ENCODE data around the gene HAPLN1. TPM values are rescaled to one million over a fixed set of nuclear protein-coding genes. Genes with fewer than 3 reads are reported as not detected.
A peak's percentile ranks its signal among the peaks of the same experiment; 100 is the strongest.

HAPLN1 gene
- total and polyA plus RNA-seq, 11 donors = 0.07 to 2.2 (median 1.0) TPM; not detected in 2

DNA sequence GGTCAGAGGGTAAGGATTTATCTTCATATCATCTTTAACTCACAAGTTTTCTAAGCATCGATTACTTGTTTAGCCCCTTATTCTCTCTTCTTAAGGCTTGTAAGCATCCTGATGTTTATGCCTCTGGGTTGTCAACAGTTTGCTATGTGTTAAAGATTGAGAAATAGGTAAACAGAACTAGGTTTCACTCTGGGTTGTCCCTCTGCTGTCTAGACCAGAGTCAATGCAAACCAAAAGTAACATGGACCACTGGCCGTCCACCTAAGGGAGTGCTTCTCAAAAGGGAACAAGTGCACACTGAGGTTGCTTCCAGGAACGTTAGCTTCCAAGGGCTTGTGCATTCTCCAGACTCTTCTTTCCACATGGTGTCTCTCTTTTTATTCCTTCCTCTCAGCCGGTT is 39.9 kb upstream of the HAPLN1 start:
- H3K27ac ChIP-seq = no peak overlapping the region
- H3K4me3 ChIP-seq = no peak overlapping the region
- no peak for ATAC-seq
- H3K4me1 ChIP-seq = no peaks in the 10 kb centered on the region
- H3K9me3 ChIP-seq = peaks cover 0 to 4% (median 0%) of the 10 kb centered on the region in 12 donors
- no peaks in the 10 kb centered on the region for H3K36me3 ChIP-seq
- no peaks in the 10 kb centered on the region for H3K27me3 ChIP-seq
- 74 to 86% (median 79%) methylated on average over 4 of the region's 4 CpGs for WGBS, 4 donors
- no peak for DNase-seq
- TF ChIP-seq, protein P1, sequence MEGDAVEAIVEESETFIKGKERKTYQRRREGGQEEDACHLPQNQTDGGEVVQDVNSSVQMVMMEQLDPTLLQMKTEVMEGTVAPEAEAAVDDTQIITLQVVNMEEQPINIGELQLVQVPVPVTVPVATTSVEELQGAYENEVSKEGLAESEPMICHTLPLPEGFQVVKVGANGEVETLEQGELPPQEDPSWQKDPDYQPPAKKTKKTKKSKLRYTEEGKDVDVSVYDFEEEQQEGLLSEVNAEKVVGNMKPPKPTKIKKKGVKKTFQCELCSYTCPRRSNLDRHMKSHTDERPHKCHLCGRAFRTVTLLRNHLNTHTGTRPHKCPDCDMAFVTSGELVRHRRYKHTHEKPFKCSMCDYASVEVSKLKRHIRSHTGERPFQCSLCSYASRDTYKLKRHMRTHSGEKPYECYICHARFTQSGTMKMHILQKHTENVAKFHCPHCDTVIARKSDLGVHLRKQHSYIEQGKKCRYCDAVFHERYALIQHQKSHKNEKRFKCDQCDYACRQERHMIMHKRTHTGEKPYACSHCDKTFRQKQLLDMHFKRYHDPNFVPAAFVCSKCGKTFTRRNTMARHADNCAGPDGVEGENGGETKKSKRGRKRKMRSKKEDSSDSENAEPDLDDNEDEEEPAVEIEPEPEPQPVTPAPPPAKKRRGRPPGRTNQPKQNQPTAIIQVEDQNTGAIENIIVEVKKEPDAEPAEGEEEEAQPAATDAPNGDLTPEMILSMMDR (IDR thresholded peaks at IDR 0.05) = no peak
- TF ChIP-seq POLR2A (IDR thresholded peaks at IDR 0.05) = no peak
- intact Hi-C loops (cut with DNase I) = no loop called here

DNA sequence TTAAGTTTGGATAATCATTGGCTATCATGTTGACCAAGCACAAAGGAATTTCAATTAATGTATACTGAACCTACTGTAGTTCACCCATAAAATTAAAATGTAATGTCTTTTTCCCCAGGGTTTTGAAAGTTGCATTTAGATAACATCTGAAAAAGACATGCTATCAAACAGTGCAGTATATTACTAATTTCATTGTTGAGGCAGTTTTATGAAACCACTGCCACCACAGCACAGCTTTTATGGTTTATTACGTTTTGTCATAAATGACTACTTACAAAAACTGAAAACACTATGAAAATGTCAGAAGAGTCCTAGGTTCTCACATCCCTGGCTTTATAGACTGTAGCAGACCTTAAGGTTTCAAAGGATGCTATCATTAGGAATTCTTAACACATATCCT is 32.0 kb upstream of the HAPLN1 start:
- H3K4me3 ChIP-seq = no peak overlapping the region
- no peaks in the 10 kb centered on the region for H3K4me1 ChIP-seq
- ATAC-seq (no peak), DNase-seq (no peak)
- no peak overlapping the region for H3K27ac ChIP-seq
- intact Hi-C loops (cut with DNase I) = no loop called here
- H3K9me3 ChIP-seq = peaks cover 0 to 16% (median 5%) of the 10 kb centered on the region in 12 donors
- TF ChIP-seq, protein P1 (IDR thresholded peaks at IDR 0.05) = no peak
- no peak for TF ChIP-seq POLR2A (IDR thresholded peaks at IDR 0.05)
- H3K36me3 ChIP-seq = no peaks in the 10 kb centered on the region
- 86 to 96% (median 86%) methylated on average over 1 of the region's 1 CpG for WGBS, 4 donors
- H3K27me3 ChIP-seq = no peaks in the 10 kb centered on the region

DNA sequence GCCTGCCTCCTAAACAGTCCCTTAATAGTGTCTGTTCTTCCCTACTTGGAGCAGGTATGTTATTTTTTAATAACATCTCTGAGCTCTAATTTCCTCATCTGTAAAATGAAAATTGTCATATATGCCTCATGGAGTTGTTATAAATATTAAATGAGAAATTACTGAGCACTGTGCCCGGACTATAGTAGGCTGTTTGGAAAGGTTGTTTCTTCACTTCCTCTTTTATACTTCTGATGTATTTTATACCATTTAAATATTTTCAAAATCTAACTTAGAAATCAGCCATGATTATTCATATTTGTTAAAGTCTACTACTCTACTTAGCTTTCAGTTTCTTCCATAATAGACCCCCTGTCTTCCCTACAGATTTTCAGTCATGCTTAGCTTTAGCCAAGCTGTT is 30.5 kb upstream of the HAPLN1 start:
- no peak for DNase-seq
- Histone ChIP-seq H3K4me3 (no peak overlapping the region), H3K27ac (no peak overlapping the region), H3K9me3 (peaks cover 0 to 16% (median 5%) of the 10 kb centered on the region in 12 donors), H3K36me3 (no peaks in the 10 kb centered on the region), H3K4me1 (no peaks in the 10 kb centered on the region), H3K27me3 (no peaks in the 10 kb centered on the region)
- no peak for TF ChIP-seq POLR2A (IDR thresholded peaks at IDR 0.05)
- TF ChIP-seq, protein P1 (IDR thresholded peaks at IDR 0.05) = no peak
- ATAC-seq = no peak
- intact Hi-C loops (cut with DNase I) = no loop called here
- WGBS, 4 donors = 0 to 45% (median 22%) methylated on average over 1 of the region's 1 CpG

DNA sequence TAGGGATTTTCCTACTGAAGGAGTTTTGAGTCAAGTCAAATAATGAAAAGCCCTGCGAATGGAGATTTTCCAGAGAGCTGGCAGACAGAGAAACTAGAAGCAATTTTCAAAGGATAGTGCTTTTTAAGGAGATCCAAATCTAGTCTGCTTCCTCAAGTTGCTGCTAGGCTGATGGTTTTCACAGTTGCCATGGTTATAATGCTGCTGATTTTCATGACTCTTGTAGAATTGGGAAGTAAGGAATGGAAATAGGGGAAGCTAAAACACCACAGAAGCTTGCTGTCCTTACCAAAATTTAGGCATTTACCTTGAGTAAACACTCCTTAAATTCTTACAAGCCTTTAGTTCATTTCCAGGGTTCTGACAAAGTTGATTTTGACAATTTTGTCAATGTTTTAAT is 30.1 kb upstream of the HAPLN1 start:
- no peak for TF ChIP-seq POLR2A (IDR thresholded peaks at IDR 0.05)
- TF ChIP-seq, protein P1 (IDR thresholded peaks at IDR 0.05) = no peak
- Histone ChIP-seq H3K4me3 (no peak overlapping the region), H3K27me3 (no peaks in the 10 kb centered on the region), H3K9me3 (peaks cover 0 to 16% (median 5%) of the 10 kb centered on the region in 12 donors), H3K4me1 (no peaks in the 10 kb centered on the region), H3K27ac (no peak overlapping the region), H3K36me3 (no peaks in the 10 kb centered on the region)
- peak in 2 of 4 donors; percentile 16 to 42 for ATAC-seq
- intact Hi-C loops (cut with DNase I) = no loop called here
- DNase-seq = no peak
- WGBS, 4 donors = 83 to 90% (median 86%) methylated on average over 1 of the region's 1 CpG
